Stimulated activated CD4-positive, alpha-beta T cell treated with anti-CD3 and anti-CD28 coated beads, Interleukin-12 subunit alpha, Interleukin-12 subunit beta, amount 100 ng/mL, for 48 hours (primary cell): Measurements from ENCODE around the gene KCNMA1.
A peak's percentile ranks its signal among the peaks of the same experiment; 100 is the strongest.
"Not testable (repeated sequence)": the region's sequence is repeated elsewhere in the genome, so short reads cannot be mapped to it uniquely, and the experiment has no call there.

Experiments used
- DNase-seq, 3 donors: peaks; one replicate each; pipeline ENCODE4 v3.0.0-alpha.2; 2020; ENCODE audit warnings: low read depth in 2 of 3, low spot score in 1 of 3

Gene KCNMA1

GRCh38 chr10:77664008-77664407 lies 26.4 kb upstream of the KCNMA1 start:
- no peak for DNase-seq

DNA sequence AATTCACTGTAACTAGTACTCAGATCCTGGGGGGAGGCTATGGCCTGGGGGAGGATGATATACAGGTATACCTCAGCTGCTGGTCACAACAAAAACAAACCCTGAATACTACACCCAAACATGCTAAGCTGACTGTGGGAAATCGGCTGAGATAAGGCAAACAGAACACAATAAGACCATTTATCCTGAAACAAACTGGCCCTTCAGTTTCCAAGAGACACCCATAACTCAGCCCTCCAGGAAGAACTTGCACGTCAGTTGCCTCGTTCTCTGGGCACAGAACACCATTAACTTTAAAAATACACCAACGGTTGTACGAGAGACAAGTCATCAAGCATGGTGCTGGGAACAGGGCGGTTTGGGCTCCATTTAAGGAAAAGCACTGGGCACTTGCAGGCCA lies 24.1 kb upstream of the KCNMA1 start:
- no peak for DNase-seq

DNA sequence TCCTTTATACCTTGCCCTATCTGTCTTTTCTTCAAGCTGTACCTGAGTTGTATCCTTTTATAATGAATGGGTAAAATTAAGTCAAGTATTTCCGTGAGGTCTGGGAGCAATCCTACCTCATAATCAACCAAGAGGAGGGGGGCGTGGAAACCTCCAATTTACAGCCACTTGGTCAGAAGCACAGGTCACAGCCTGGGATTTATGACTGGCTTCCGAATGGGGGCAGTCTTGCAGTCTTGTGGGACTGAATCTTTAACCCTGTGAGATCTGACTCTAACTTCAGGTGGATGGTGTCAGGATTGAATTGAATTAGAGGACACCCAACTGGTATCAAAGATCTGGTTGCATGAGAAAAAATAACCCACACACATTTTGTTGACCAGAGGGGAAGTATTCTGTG lies 23.5 kb upstream of the KCNMA1 start:
- no peak for DNase-seq

DNA sequence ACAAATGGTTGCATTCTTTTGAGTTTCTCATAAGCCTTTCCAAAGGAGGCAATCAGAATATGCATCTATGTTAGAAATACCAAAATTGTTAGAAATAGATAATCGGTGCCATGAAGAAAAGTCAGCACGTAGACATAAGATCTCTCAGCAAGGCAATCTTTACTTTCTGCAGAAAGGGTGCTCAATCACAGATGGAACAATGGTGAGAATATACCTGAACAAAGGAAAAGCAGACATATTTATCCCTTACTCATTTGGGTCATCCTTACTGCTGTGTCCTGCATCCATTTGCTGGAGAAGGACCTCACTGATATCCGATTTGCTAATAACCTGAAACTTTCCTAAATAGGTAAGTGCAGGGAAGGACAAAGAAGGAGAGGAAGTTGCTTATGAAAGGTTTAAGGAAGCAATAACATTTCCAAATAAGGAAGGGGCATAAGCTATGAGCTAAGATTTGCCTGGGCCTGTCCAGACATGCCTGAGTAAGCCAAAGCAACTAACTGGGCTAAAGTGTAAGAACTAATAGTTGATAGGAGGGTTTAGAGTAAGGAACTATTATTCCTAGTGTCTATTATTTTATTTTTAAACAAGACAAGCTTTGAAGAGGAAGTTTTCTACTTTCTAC lies 21.6 kb upstream of the KCNMA1 start:
- DNase-seq: not testable (repeated sequence)

DNA sequence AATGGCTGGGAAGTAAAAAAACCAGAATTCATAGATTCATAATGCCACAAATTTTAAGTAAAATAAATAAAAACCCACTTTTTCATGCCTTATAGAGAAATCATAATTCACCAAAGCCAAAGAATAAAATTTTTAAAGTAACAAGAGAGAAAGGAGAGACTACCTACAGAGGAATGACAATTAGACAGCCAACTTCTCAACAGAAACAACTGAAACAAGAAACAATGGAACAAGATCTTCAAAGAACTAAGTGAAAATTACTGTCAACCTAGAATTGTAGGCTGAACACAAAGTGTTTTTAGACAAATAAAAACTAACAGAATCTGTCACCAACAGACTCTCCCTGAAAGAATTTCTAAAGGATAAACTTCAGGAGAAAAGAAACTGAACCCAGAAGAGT lies 15.6 kb upstream of the KCNMA1 start:
- no peak for DNase-seq

GRCh38 chr10:77649333-77650331 lies 12.0 kb upstream of the KCNMA1 start:
- DNase-seq: no peak

DNA sequence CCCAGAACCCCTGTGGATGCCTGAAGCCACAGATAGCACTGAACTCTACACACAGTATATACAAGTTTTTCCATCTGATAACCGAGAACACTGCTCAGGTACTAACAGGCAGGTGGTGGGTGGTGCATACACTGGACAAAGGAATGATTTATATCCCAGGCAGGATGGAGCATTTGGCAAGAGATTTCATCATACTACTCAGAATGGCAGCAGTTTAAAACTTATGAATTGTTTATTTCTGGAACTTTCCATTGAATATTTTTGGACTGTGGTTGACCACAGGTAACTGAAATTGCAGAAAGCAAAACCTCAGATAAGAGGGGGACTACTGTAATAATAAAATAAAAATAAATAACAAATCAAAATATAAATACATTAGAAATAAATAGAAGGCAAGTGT lies 10.9 kb upstream of the KCNMA1 start:
- no peak for DNase-seq

- no peak for DNase-seq
Measured at GRCh38 chr10:77647543-77648293, 10.1 kb upstream of the KCNMA1 start.

GRCh38 chr10:77644557-77645243 lies 7.1 kb upstream of the KCNMA1 start:
- DNase-seq: no peak

GRCh38 chr10:77643795-77644468 lies 6.3 kb upstream of the KCNMA1 start:
- no peak for DNase-seq

GRCh38 chr10:77641788-77642397 lies 4.3 kb upstream of the KCNMA1 start:
- DNase-seq: peak; percentile 10 to 58 (median 24)

- DNase-seq: no peak
Measured at GRCh38 chr10:77641344-77641743, 3.7 kb upstream of the KCNMA1 start.

- DNase-seq: no peak
Measured at GRCh38 chr10:77640167-77640566, 2.6 kb upstream of the KCNMA1 start.

DNA sequence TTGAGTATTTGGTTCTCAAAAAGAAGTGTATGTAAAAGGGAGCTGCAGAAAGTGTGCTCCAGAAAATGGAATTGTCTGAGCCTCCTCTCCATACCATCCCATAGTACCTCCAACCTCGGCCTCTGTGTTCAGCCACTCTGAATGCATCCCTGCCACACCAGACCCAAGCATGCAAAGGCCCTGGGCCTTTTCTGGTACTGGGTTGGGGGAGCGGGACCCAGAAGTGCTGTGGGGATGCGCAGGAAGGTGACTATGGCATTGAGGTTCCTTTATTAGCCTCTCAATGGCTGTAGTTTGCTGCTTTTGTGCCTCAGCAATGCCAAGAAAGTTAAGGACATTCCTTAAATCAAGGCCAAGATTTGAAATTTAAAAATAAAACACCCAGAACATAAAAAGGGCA lies 2.1 kb upstream of the KCNMA1 start:
- DNase-seq: no peak

DNA sequence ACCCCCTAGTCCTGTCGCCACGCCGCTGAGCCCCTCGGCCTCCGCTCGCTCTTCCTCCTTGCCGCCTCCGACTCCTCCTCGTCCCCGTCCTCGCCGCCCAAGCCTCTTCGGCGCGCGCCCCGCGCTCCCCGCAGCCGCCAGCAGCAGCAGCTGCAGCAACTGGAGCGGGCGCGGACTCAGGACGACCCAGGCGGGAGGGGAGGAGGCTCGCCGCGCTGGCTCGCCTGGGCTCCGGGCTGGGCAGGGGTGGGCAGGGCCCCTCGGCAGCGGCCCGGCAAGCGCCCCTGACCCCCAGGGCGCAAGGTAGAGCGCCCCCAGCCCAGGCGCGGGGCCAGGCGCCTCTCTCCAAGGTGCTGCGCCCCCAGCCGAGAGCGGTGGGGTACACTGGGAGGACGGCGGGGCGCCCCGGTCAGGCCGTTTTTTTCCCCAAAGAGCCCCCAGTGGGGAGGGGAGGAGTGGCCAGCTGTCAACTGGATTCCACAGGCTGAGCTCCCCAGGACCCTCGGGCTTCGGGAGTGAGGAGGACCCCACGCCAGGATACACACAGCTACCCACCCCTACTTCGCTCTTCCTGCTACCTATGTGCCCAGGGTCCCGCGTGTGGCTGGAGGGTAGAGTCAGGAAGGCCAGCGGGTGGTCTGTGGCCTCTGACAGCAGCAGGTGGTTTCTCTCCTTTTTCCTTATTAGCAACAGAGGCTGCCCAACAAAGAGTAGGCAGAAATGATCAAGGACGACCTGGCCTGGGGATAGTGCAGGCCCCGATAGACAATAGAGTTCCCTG lies 903 bp upstream of the KCNMA1 start:
- DNase-seq: no peak

DNA sequence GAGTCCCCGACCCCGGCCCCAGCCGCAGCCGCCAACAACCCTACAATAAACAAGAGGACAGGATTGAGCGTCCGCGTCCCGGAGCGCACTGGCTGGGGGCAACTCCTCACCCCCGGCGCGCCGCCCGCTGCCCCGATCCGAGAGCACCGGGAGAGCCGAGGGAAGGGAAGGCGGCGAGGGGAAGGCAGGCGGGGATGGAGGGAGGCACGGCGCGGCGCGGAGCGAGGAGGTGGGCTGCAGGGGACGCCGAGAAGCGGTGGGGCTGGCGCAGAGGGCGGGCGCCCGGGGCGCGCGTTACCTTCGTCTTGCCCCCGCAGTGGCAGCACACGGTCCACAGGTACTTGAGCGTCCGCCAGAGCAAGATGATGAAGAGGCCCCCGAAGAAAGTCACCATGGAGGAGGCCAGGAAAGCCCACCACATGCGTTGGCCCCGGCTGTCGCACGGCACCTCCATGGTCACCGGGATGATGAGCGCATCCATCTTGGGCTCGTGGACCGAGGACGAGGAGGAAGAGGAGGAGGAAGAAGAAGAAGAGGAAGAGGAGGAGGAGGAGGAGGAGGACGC lies 559 bp downstream of the KCNMA1 start:
- no peak for DNase-seq

DNA sequence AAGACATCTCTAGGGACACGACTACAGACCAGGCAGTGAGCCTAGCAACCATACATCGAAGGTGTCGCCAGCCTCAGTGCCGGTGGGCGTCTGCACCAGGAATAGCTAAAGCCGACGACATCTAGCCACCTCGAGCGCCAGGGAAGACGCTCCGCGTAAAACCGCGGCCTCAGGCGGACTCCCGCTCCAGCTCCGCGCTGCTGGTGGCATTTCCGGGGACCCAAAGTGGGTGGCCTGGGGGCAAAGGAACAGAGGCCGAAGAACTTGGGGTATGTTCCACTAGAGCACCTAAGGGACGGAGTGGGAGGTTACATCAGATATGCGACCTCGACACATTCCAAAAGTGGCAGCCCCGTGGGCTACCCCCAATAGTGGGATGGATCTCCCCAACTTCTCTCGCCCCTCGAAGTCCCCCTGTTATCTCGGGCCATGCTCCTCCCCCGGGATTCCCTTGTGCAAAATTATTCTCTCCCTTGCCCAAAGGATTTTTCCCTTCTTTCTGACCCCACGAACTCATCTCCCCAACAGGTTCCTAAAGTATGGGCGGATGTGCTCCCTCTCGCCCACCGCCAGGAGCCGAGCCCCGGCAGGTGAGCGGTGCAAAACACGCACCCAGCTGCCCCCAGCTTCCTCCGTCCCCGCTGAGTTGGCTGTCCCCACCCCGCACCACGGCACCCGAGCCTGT lies 1.2 kb downstream of the KCNMA1 start:
- DNase-seq: no peak

DNA sequence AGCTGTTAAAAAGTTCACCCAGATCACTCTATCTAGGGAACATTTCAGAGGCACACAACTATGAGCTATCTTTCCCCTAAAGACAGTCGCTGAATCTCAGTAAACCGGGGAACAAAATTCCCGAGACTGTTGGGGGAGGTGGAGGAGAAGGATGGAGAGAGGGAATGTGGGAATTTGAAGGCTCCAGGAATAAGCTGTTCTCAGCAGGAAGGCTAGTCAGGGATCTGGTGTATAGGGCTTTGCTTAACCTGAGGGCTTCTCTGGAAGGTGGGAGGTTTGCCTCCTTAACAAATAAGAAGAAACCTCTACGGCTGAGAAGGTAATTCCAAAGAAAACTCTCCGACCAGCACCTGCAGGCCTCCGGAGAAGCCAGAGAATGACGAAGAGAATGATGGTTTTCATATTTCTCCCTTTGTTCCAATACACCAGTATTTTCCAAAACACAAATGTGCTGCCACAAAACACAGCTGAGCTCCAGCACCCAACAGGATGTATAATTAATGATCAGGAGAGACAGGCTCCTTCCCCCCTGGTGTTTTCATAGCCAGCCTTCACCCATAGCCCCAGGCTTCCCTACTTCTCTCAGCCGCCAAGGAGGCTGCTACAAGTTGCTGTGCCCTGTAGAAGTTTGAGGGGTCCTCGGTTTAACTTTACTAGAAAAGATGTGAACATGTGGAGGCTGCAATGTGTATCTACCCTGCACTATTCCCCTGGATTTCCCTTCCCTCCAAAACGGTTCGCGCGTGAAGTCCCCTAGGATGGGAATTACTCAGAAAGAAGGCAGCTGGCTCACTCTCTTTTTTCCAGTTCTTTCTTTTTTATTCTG lies 2.0 kb downstream of the KCNMA1 start:
- no peak for DNase-seq
